CMK (cell line): ENCODE data around the gene PAXIP1.
A peak's percentile ranks its signal among the peaks of the same experiment; 100 is the strongest.
"Not testable (repeated sequence)": the region's sequence is repeated elsewhere in the genome, so short reads cannot be mapped to it uniquely, and the experiment has no call there.

ENCODE experiments used
- DNase-seq: peaks from one replicate; pipeline ENCODE4 v3.0.0-alpha.2; 2010; ENCODE audit warnings: low read depth

PAXIP1 gene

DNA sequence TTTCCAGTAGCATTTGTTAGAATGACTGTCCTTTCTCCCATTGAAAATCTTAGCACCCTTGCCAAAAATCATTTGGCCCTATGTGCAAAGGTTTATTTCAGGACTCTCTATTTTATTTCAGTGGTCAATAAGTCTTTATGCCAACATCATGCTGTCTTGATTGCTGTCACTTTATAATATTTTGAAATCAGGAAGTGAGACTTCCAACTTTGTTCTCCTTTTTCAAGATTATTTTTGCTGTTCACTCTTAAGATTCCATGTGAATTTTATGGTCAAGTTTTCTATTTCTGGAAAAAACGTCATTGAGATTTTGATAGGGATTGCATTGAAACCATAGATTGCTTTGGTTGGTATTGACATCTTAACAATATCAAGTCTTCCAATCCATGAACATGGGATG lies 65.1 kb downstream of the PAXIP1 start:
- DNase-seq: no peak

- DNase-seq: not testable (repeated sequence)
These were observed 68.5 kb downstream of the PAXIP1 start for GRCh38 chr7:154934353-154934952.

GRCh38 chr7:154931906-154932305 lies 71.0 kb downstream of the PAXIP1 start:
- DNase-seq: no peak

GRCh38 chr7:154929006-154929726 lies 73.8 kb downstream of the PAXIP1 start:
- no peak for DNase-seq

GRCh38 chr7:154928136-154929005 lies 74.6 kb downstream of the PAXIP1 start:
- DNase-seq: peak; percentile 56

- peak; percentile 49 for DNase-seq
These were observed 75.2 kb downstream of the PAXIP1 start for GRCh38 chr7:154927624-154928125.

DNA sequence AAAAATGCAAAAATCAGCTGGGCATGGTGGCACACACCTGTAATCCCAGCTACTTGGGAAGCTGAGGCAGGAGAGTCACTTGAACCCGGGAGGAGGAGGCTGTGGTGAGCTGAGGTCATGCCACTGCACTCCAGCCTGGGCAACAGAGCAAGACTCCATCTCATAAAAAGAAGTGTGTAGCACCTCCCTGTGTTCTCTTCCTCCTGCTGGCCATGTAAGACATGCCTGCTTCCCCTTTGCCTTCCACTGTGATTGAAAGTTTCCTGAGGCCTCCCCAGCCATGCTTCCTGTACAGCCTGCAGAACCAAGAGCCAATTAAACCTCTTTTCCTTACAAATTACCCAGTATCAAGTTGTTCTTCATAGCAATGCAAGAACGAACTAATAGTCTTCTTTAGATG lies 80.5 kb downstream of the PAXIP1 start:
- DNase-seq: not testable (repeated sequence)

DNA sequence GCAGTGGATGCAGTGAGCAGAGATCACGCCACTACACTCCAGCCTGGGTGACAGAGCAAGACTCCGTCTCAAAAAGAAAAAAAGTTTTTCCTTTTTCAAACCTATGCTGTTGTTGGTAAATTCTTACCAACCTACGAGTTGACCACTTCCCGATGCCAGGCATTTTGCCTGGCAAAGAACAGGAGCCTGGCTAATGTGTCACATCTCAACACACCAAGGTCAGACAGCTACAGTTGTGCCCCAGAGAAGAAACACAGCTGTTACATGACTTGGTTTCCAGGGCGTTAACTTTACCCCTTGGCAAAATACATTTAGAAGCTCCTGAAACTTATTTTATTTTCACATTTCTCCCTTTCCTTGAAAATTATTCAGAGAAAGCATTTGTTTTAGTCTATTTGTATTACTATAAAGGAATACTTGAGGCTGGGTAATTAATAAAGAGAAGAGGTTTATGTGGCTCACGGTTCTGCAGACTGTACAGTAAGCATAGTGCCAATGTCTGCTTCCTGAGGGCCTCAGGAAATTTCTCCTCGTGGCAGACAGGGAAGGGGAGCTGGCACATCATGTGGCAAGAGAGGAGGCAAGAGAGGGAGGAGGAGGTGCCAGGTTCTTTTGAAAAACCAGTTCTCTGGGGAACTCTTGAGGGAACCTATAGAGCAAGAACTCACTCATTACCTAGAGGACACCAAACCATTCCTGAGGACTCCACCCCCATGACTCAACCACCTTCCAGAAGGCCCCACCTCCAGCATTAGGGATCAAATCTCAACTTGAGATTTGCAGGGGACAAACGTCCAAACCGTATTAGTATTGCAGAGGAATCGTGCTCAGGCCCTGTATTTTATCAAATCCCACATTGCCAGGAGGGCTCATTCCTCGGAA lies 83.3 kb downstream of the PAXIP1 start:
- no peak for DNase-seq

DNA sequence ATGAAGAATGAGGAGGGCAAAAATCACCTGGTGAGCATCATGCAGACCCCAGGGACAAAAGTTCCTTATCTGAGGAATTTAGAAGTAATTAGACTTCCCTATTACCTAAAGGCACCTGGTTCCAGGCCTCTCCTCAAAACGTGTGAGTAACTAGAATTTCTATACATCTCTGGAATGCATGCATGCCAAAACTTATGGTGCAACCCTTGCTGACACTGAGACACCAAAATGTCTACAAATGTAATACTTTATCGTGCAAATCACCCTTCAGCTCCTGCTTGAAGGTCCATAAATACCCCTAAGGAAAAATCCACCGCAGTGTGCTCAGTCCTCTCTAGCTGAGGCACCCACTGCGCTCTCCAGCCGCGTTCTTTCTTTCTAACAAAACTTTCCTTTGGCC lies 84.2 kb downstream of the PAXIP1 start:
- no peak for DNase-seq

DNA sequence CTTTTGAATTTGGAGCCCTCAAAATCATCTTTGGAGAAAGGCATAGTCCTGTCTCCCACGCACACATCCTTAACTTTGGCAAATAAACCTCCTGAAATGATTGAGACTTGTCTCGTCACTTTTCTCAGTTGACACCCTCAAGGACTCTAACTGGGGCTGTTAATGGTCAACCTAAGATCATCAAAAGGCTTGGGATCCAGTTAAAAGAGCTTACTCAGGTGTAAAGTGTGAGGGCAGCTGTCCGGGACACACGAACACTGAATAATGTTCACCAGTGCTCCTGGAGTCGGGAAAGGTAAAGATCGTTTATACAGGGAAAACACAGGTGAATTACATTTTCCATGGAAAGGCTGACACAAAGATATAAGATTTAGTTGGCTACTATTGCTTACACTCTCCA lies 84.7 kb downstream of the PAXIP1 start:
- DNase-seq: no peak

GRCh38 chr7:154917808-154918160 lies 85.1 kb downstream of the PAXIP1 start:
- DNase-seq: no peak

DNA sequence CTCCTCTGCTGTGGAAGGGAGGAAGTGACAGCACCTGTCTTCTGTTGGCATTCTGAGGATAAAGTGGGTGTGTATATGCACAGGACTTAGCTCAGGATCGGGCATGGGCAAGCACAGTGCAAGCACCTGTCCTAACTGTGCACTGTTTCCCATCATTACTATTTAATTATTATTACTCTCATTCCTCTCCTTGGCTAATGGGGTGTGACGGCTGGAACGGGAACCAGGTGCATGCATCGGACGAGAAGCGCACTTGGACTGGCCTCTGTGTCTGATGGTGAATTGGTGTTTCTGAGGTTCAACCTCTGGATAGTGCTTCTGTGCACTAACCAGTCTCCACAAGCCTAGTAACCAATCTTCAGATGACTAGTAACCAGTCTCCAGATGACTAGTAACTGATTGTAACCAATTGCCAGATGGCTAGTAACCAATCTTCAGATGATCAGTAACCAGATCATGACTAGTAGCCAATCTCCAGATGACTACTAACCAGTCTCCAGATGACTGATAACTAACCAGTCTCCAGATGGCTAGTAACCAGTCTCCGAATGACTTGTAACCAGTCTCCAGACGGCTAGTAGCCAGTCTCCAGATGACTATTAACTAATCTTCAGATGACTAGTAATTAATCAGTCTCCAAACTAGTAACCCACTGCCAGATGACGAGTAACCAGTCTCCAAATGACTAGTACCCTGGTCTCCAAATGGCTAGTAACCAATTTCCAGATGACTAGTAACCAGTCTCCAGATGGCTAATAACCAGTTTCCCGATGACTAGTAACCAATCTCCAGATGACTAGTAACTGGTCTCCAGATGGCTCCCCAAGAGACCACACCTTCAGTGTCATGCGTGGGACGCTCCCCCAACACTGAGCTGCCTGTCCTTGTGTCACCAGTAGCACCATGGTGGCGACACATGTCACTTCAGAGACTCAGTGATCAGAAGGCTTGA lies 85.8 kb downstream of the PAXIP1 start:
- no peak for DNase-seq

GRCh38 chr7:154916381-154916780 lies 86.5 kb downstream of the PAXIP1 start:
- DNase-seq: no peak

DNA sequence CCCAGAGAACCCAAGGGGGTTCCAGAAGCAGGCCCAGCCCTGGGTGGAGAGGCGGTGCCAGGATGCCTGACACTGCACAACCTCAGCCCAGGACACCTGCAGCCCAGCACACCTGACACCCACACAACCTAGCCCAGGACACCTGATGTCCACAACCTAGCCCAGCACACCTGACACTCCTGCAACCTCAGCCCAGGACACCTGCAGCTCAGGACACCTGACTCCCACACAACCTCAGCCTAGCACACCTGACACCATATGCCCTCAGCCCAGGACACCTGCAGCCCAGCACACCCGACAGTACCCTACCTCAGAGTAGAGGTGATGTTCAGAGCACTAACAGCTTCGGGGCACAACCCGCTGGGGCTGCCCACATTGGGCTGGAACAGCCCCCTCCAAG lies 87.3 kb downstream of the PAXIP1 start:
- no peak for DNase-seq

DNA sequence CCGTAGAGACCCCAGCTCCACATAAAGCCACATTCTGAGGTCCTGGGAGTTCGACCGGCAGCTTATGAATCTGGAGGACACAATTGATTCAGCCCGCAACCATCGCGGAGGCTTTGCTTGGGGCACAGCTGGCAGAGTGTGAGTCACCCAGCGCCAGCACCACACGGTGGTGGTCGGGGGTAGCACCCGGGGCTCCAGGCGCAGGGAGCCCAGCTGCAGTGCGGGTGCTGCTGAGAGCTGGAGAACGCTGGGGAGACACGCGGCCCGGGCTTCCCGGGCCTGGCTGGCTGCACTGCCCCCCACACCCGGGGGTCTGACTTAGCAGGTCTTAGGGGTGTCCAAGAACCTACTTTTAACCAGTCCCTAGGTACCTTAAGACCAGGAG lies 87.9 kb downstream of the PAXIP1 start:
- no peak for DNase-seq

- no peak for DNase-seq
These were observed 88.5 kb downstream of the PAXIP1 start for GRCh38 chr7:154914308-154914995.

DNA sequence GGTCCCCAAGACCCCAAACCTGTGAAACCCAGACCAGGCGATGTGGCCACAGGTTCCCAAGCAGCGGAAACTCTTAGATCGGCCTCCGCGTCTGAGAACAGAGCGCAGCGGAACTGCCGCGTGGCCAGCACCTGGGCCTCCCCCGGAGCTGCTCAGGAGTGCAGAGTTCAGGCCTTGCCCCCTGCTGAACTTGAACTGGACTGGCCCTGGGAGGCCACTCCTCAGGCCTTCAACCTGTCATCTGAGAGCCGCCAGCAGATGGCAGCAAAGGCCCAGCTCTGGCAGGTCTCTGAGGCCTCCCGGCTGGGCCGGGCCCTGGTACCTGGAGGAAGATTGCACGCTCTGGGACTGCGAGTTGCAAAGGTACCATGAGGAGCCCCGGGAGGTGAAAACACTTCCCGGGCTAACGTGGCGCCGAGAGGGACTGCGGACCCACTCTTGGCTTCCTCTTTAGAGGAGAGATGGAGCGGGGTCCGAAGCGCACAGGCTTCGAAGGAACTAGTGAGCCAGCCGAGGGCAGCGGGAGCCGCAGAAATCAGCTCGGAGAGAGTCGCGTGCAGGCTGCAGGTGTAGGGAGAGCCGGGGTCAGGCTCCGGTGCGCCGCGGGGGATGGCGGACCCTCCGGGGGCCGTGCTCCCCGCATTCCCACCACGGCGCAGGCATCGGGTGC lies 89.2 kb downstream of the PAXIP1 start:
- DNase-seq: peak; percentile 36

DNA sequence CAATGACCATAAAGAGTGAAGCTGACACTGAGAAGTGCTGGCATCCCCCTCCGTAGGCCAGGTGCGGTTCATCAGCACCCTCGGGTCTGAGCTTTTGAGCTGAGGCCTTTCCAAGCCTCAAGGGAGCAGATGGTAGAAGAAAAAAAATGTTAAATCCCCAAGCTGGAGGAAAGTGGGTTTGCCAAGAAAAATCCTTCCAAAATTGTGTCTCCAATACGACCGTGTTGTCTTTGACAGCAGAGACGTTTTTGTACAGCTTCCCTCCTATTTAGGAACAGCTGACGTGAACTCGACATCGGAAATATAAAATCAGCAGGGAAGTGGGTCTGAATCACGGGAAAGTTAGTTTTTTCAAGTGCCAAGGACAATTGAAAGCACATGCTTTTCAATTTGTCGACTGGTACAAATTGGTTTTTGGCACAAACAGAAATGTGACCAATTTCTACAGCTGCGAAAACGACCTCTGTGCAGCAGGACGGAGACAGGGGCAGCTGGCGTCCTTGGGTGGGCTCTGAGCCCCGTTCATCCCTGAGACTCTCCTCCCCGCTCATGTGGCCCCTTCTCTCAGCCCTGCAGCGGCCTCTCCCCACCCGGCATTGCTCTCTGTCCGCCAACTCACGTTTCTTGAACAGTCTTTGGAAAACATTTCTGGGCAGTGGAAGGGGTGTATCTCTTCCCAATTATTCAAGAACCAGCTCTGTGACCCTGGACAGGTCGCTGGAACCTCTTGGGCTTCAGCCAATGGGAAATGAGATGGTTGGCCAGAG lies 89.9 kb downstream of the PAXIP1 start:
- no peak for DNase-seq
